BLaER1 treated with 17β-estradiol and CSF1 and Interleukin-3, amounts not matched to agents 10 nM and 100 nM (cell line): ENCODE data around the gene ZNF337.
"Not testable (repeated sequence)": the region's sequence is repeated elsewhere in the genome, so short reads cannot be mapped to it uniquely, and the experiment has no call there.

Experiments used
- H3K27ac ChIP-seq, 11 experiments: shearing (Covaris generic); formaldehyde crosslinking; 2 replicates each; pipeline ENCODE4 v1.8.1; 2022
- H3K27me3 ChIP-seq, 11 experiments: shearing (Covaris generic); formaldehyde crosslinking; 2 replicates each; pipeline ENCODE4 v1.8.1; 2022
- H3K36me3 ChIP-seq, 11 experiments: shearing (Covaris generic); formaldehyde crosslinking; 2 replicates each; pipeline ENCODE4 v1.8.1; 2022
- H3K4me1 ChIP-seq, 10 experiments: shearing (Covaris generic); formaldehyde crosslinking; 2 replicates each; pipeline ENCODE4 v1.8.1; 2022
- H3K4me2 ChIP-seq, 11 experiments: shearing (Covaris generic); formaldehyde crosslinking; 2 replicates each; pipeline ENCODE4 v1.8.1; 2022
- H3K4me3 ChIP-seq, 10 experiments: shearing (Covaris generic); formaldehyde crosslinking; 2 replicates each; pipeline ENCODE4 v1.8.1; 2022
- H3K9ac ChIP-seq, 11 experiments: shearing (Covaris generic); formaldehyde crosslinking; 2 replicates each; pipeline ENCODE4 v1.8.1; 2022
- H3K9me3 ChIP-seq, 11 experiments: shearing (Covaris generic); formaldehyde crosslinking; replicated peaks in 1 of 11; 2 replicates each; pipeline ENCODE4 v1.8.1; 2022
- H4K20me1 ChIP-seq, 11 experiments: shearing (Covaris generic); formaldehyde crosslinking; 2 replicates each; pipeline ENCODE4 v1.8.1; 2022
- Cebpa-rat ChIP-seq, 11 experiments: shearing (Covaris generic); IDR thresholded peaks; 2 replicates each; pipeline ENCODE4 v1.8.1; 2022

Gene ZNF337

GRCh38 chr20:25726357-25726756 is 29.7 kb upstream of the ZNF337 start:
- Histone ChIP-seq H4K20me1 (no peaks in the 10 kb centered on the region), H3K36me3 (peaks cover 0 to 13% (median 5%) of the 10 kb centered on the region in 11 experiments; a peak in 12 of 22 replicates), H3K4me2 (no peak overlapping the region), H3K9ac (no peak overlapping the region), H3K27ac (no peak overlapping the region), H3K27me3 (no peaks in the 10 kb centered on the region), H3K4me1 (no peaks in the 10 kb centered on the region), H3K9me3 (peaks cover 24 to 61% (median 44%) of the 10 kb centered on the region in 11 experiments), H3K4me3 (no peak overlapping the region)
- no peak for TF ChIP-seq Cebpa-rat (IDR thresholded peaks at IDR 0.05)

GRCh38 chr20:25725639-25726038 is 29.0 kb upstream of the ZNF337 start:
- H3K27me3 ChIP-seq, result no peaks in the 10 kb centered on the region
- H4K20me1 ChIP-seq, result no peaks in the 10 kb centered on the region
- no peak overlapping the region for H3K27ac ChIP-seq
- no peak for TF ChIP-seq Cebpa-rat (IDR thresholded peaks at IDR 0.05)
- H3K9me3 ChIP-seq, result peaks cover 29 to 68% (median 50%) of the 10 kb centered on the region in 11 experiments
- H3K4me2 ChIP-seq, result no peak overlapping the region
- peaks cover 4 to 20% (median 7%) of the 10 kb centered on the region in 11 experiments; a peak in 17 of 22 replicates for H3K36me3 ChIP-seq
- no peaks in the 10 kb centered on the region for H3K4me1 ChIP-seq
- H3K4me3 ChIP-seq, result no peak overlapping the region
- H3K9ac ChIP-seq, result no peak overlapping the region

- H3K4me3 ChIP-seq, result no peak overlapping the region
- peaks cover 11 to 32% (median 15%) of the 10 kb centered on the region in 11 experiments; a peak in 18 of 22 replicates for H3K36me3 ChIP-seq
- no peaks in the 10 kb centered on the region for H3K27me3 ChIP-seq
- H3K4me2 ChIP-seq, result no peak overlapping the region
- no peaks in the 10 kb centered on the region for H4K20me1 ChIP-seq
- TF ChIP-seq Cebpa-rat (IDR thresholded peaks at IDR 0.05), result no peak
- H3K4me1 ChIP-seq, result peaks cover 0 to 6% (median 0%) of the 10 kb centered on the region in 10 experiments; a peak in 3 of 20 replicates
- H3K9me3 ChIP-seq, result peaks cover 41 to 76% (median 65%) of the 10 kb centered on the region in 11 experiments
- no peak overlapping the region for H3K9ac ChIP-seq
- H3K27ac ChIP-seq, result no peak overlapping the region
Measured at GRCh38 chr20:25723975-25724374, 27.3 kb upstream of the ZNF337 start.

GRCh38 chr20:25720285-25720684 is 23.6 kb upstream of the ZNF337 start:
- Histone ChIP-seq H4K20me1 (no peaks in the 10 kb centered on the region), H3K9ac (no peak overlapping the region), H3K27ac (no peak overlapping the region), H3K9me3 (peaks cover 17 to 52% (median 44%) of the 10 kb centered on the region in 11 experiments), H3K4me3 (no peak overlapping the region), H3K36me3 (peaks cover 6 to 19% (median 12%) of the 10 kb centered on the region in 11 experiments; a peak in 17 of 22 replicates), H3K27me3 (no peaks in the 10 kb centered on the region), H3K4me2 (no peak overlapping the region), H3K4me1 (peaks cover 0 to 6% (median 0%) of the 10 kb centered on the region in 10 experiments; a peak in 3 of 20 replicates)
- TF ChIP-seq Cebpa-rat (IDR thresholded peaks at IDR 0.05), result no peak

GRCh38 chr20:25718896-25719809 is 22.5 kb upstream of the ZNF337 start:
- H3K4me2 ChIP-seq, result 0 out of 22 replicates have a peak overlapping the region, but pooled peaks of 1 of the 11 experiments have one; percentile 5
- not testable (repeated sequence) for H3K9ac ChIP-seq, H3K4me3 ChIP-seq

GRCh38 chr20:25707695-25708094 is 11.0 kb upstream of the ZNF337 start:
- Histone ChIP-seq H3K27ac (no peak overlapping the region), H3K9me3 (peaks cover 28 to 59% (median 43%) of the 10 kb centered on the region in 11 experiments), H3K36me3 (peaks cover 0 to 8% (median 0%) of the 10 kb centered on the region in 11 experiments; a peak in 1 of 22 replicates), H3K4me2 (no peak overlapping the region), H3K4me1 (peaks cover 0 to 7% (median 1%) of the 10 kb centered on the region in 10 experiments; a peak in 4 of 20 replicates), H3K27me3 (no peaks in the 10 kb centered on the region), H4K20me1 (no peaks in the 10 kb centered on the region; a peak in 1 of 22 replicates), H3K4me3 (no peak overlapping the region), H3K9ac (no peak overlapping the region)
- no peak for TF ChIP-seq Cebpa-rat (IDR thresholded peaks at IDR 0.05)

More at GRCh38 chr20:25718896-25719809, 22.5 kb upstream of the ZNF337 start:
- not testable (repeated sequence) for H3K27me3 ChIP-seq, H4K20me1 ChIP-seq, H3K4me1 ChIP-seq, H3K27ac ChIP-seq
- peaks cover 6 to 19% (median 12%) of the 10 kb centered on the region in 11 experiments; a peak in 17 of 22 replicates for H3K36me3 ChIP-seq
- H3K9me3 ChIP-seq, result peaks cover 17 to 45% (median 38%) of the 10 kb centered on the region in 11 experiments

GRCh38 chr20:25706793-25707192 is 10.1 kb upstream of the ZNF337 start:
- H3K9me3 ChIP-seq, result peaks cover 24 to 56% (median 40%) of the 10 kb centered on the region in 11 experiments
- peak overlapping the region in 2 of 11 experiments; percentile 24 to 30; a peak in 1 of 22 replicates for H3K4me2 ChIP-seq
- no peak overlapping the region for H3K4me3 ChIP-seq
- H3K27ac ChIP-seq, result no peak overlapping the region
- H3K9ac ChIP-seq, result no peak overlapping the region
- peaks cover 0 to 8% (median 0%) of the 10 kb centered on the region in 11 experiments; a peak in 1 of 22 replicates for H3K36me3 ChIP-seq
- no peaks in the 10 kb centered on the region for H3K27me3 ChIP-seq
- H4K20me1 ChIP-seq, result no peaks in the 10 kb centered on the region; a peak in 1 of 22 replicates
- peaks cover 0 to 14% (median 1%) of the 10 kb centered on the region in 10 experiments; a peak in 4 of 20 replicates for H3K4me1 ChIP-seq
- TF ChIP-seq Cebpa-rat (IDR thresholded peaks at IDR 0.05), result no peak

GRCh38 chr20:25705830-25706351 is 9.2 kb upstream of the ZNF337 start:
- H3K27me3 ChIP-seq, result no peaks in the 10 kb centered on the region
- peaks cover 0 to 8% (median 0%) of the 10 kb centered on the region in 11 experiments; a peak in 1 of 22 replicates for H3K36me3 ChIP-seq
- no peak overlapping the region for H3K27ac ChIP-seq
- TF ChIP-seq Cebpa-rat (IDR thresholded peaks at IDR 0.05), result no peak
- peaks cover 24 to 56% (median 44%) of the 10 kb centered on the region in 11 experiments for H3K9me3 ChIP-seq
- no peak overlapping the region for H3K9ac ChIP-seq
- H3K4me3 ChIP-seq, result no peak overlapping the region
- H3K4me2 ChIP-seq, result no peak overlapping the region
- H3K4me1 ChIP-seq, result peaks cover 0 to 14% (median 1%) of the 10 kb centered on the region in 10 experiments; a peak in 4 of 20 replicates
- H4K20me1 ChIP-seq, result no peaks in the 10 kb centered on the region; a peak in 1 of 22 replicates

- H3K4me1 ChIP-seq, result peaks cover 0 to 14% (median 1%) of the 10 kb centered on the region in 10 experiments; a peak in 4 of 20 replicates
- H3K9ac ChIP-seq, H3K27ac ChIP-seq, H3K4me3 ChIP-seq, H3K4me2 ChIP-seq, H3K36me3 ChIP-seq, H4K20me1 ChIP-seq, H3K27me3 ChIP-seq: not testable (repeated sequence)
- H3K9me3 ChIP-seq, result peaks cover 28 to 61% (median 50%) of the 10 kb centered on the region in 11 experiments
Measured at GRCh38 chr20:25704303-25704702, 7.7 kb upstream of the ZNF337 start.

GRCh38 chr20:25700835-25701234 is 4.2 kb upstream of the ZNF337 start:
- H3K9ac ChIP-seq, H3K4me3 ChIP-seq, H3K27me3 ChIP-seq, H4K20me1 ChIP-seq, H3K36me3 ChIP-seq, H3K27ac ChIP-seq, H3K4me2 ChIP-seq: not testable (repeated sequence)
- H3K9me3 ChIP-seq, result peaks cover 17 to 46% (median 34%) of the 10 kb centered on the region in 11 experiments
- H3K4me1 ChIP-seq, result peaks cover 0 to 17% (median 9%) of the 10 kb centered on the region in 10 experiments; a peak in 11 of 20 replicates
